Caco-2 (cell line): Measurements from ENCODE around the gene UFD1. TPM values are rescaled to one million over a fixed set of nuclear protein-coding genes. Genes with fewer than 3 reads are reported as not detected.

Source experiments
- BruUV-seq: library from RNA; stranded (reverse); fragments of 400-500 nt; replicated peaks from 2 replicates; lab custom pipeline; 2021; lab: Mats Ljungman, UMichigan
- CTCF ChIA-PET: fragments of 300-600 bp; sonication (Branson Sonifier 250); formaldehyde crosslinking; loops from one replicate; lab custom pipeline; 2022; ENCODE audit warnings: antibody characterized with exemption; lab: Charles Lee
- POLR2A ChIA-PET: fragments of 300-600 bp; sonication (Branson Sonifier 250); formaldehyde crosslinking; loops from one replicate; lab custom pipeline; 2022; ENCODE audit warnings: antibody characterized with exemption; lab: Charles Lee
- DNase-seq, 2 experiments: peaks; one replicate each; pipeline versions ENCODE4 v3.0.0 to v3.0.0-alpha.2; 2020 to 2022
- H3K27me3 ChIP-seq: replicated peaks from 2 replicates; pipeline ENCODE4 v1.6.0; 2011; ENCODE audit warnings: low read length; ENCODE audit not compliant: control insufficient read depth, insufficient read depth
- H3K36me3 ChIP-seq: 2 replicates; pipeline ENCODE4 v1.5.1; 2011; ENCODE audit warnings: low read length; ENCODE audit not compliant: control insufficient read depth, insufficient read depth
- H3K4me1 ChIP-seq: fragments of 250-450 bp; sonication (Bioruptor Pico); 2 replicates; pipeline ENCODE4 v1.5.1; 2020; ENCODE audit warnings: mild to moderate bottlenecking
- H3K4me3 ChIP-seq: 2 replicates; pipeline ENCODE4 v1.5.1; 2011; ENCODE audit warnings: low read depth, mild to moderate bottlenecking, control low read depth, low read length
- H3K9me3 ChIP-seq: fragments of 250-450 bp; sonication (Bioruptor Pico); 2 replicates; pipeline ENCODE4 v1.5.1; 2020; ENCODE audit warnings: mild to moderate bottlenecking, moderate library complexity
- H3K27ac Mint-ChIP-seq: one replicate; pipeline ENCODE4 v1.8.0; 2022; ENCODE audit warnings: mixed read lengths; ENCODE audit not compliant: unreplicated experiment
- H3K27me3 Mint-ChIP-seq: one replicate; pipeline ENCODE4 v1.8.0; 2022; ENCODE audit warnings: mixed read lengths; ENCODE audit not compliant: insufficient read depth, unreplicated experiment
- H3K36me3 Mint-ChIP-seq: one replicate; pipeline ENCODE4 v1.8.0; 2022; ENCODE audit warnings: mild to moderate bottlenecking, mixed read lengths; ENCODE audit not compliant: insufficient read depth, unreplicated experiment
- H3K4me1 Mint-ChIP-seq: one replicate; pipeline ENCODE4 v1.8.0; 2022; ENCODE audit warnings: low read depth, mixed read lengths; ENCODE audit not compliant: unreplicated experiment
- H3K4me3 Mint-ChIP-seq: one replicate; pipeline ENCODE4 v1.8.0; 2022; ENCODE audit warnings: mild to moderate bottlenecking, moderate library complexity, mixed read lengths; ENCODE audit not compliant: unreplicated experiment
- H3K9me3 Mint-ChIP-seq: one replicate; pipeline ENCODE4 v1.8.0; 2022; ENCODE audit warnings: mixed read lengths; ENCODE audit not compliant: unreplicated experiment
- intact Hi-C: fragments of 100-400 bp; cut with micrococcal nuclease; formaldehyde crosslinking; loops from one replicate; pipeline ENCODE4 v1.10.0; 2022; ENCODE audit not compliant: unreplicated experiment
- total RNA-seq: library from RNA; stranded (reverse); gene quantifications from 2 replicates; pipeline ENCODE4 v1.2.3, GENCODE V29; 2022
- TF ChIP-seq, protein P1 (sequence below), 2 experiments: fragments of 200-600 bp in 1 of 2; IDR thresholded peaks; 1 replicate in 1 of 2; 2 replicates in 1 of 2; pipeline versions ENCODE4 v1.5.1 to v1.8.0; 2011 to 2022; ENCODE audit warnings: antibody characterized with exemption in 1 of 2, control low read depth in 1 of 2, inconsistent platforms in 1 of 2, low read depth in 1 of 2, low read length in 1 of 2, mild to moderate bottlenecking in 1 of 2, moderate library complexity in 1 of 2; ENCODE audit not compliant: insufficient read depth in 1 of 2, severe bottlenecking in 1 of 2, unreplicated experiment in 1 of 2

The UFD1 gene
- total RNA-seq, 1 experiment from 2014 or later, result 102 TPM

- BruUV-seq, result no TSS peak
- H3K4me3 Mint-ChIP-seq, result no peak overlapping the region
- H3K4me1 Mint-ChIP-seq, result no peaks in the 10 kb centered on the region
- no peaks in the 10 kb centered on the region for H3K27me3 Mint-ChIP-seq
- Histone ChIP-seq H3K4me3 (no peak overlapping the region), H3K4me1 (no peaks in the 10 kb centered on the region), H3K36me3 (no peaks in the 10 kb centered on the region; the same call in none of the 2 replicates), H3K27me3 (no peaks in the 10 kb centered on the region), H3K9me3 (no peaks in the 10 kb centered on the region)
- intact Hi-C loops, result no loop called here
- peak overlapping the region; percentile 6 for H3K27ac Mint-ChIP-seq
- ChIA-PET CTCF (no interaction called here), POLR2A (no interaction called here)
- no peaks in the 10 kb centered on the region for H3K9me3 Mint-ChIP-seq
- TF ChIP-seq, protein P1, sequence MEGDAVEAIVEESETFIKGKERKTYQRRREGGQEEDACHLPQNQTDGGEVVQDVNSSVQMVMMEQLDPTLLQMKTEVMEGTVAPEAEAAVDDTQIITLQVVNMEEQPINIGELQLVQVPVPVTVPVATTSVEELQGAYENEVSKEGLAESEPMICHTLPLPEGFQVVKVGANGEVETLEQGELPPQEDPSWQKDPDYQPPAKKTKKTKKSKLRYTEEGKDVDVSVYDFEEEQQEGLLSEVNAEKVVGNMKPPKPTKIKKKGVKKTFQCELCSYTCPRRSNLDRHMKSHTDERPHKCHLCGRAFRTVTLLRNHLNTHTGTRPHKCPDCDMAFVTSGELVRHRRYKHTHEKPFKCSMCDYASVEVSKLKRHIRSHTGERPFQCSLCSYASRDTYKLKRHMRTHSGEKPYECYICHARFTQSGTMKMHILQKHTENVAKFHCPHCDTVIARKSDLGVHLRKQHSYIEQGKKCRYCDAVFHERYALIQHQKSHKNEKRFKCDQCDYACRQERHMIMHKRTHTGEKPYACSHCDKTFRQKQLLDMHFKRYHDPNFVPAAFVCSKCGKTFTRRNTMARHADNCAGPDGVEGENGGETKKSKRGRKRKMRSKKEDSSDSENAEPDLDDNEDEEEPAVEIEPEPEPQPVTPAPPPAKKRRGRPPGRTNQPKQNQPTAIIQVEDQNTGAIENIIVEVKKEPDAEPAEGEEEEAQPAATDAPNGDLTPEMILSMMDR (IDR thresholded peaks at IDR 0.05; ENCODE audit: insufficient read depth in 1 of 2, low read depth in 1 of 2, low read length in 1 of 2, severe bottlenecking in 1 of 2, unreplicated experiment in 1 of 2), result no peak
- no peak for DNase-seq
- H3K36me3 Mint-ChIP-seq, result peaks cover 18% of the 10 kb centered on the region
Observed at GRCh38 chr22:19412923-19413322, 66.1 kb downstream of the UFD1 start.

DNA sequence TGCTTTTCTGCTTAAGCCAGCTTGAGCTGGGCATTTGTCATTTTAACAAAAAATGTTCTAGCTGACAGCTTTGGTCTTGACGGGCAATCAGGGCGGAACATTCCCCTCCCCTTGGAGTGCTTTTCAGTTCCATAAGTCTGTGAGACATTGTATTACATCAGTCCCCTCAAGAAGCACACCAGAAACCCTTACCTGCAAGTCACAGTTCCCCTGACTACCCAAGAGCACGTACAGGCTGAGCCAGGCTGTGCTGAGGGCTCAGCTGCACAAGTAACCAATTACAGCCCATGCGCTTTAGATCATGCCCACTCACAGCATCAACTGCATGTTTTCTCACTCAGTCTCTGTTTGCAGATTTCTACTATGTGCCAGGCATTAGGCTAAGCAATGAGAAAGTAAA, 66.5 kb downstream of the UFD1 start:
- Histone ChIP-seq H3K4me3 (no peak overlapping the region), H3K4me1 (no peaks in the 10 kb centered on the region), H3K27me3 (no peaks in the 10 kb centered on the region), H3K9me3 (no peaks in the 10 kb centered on the region), H3K36me3 (no peaks in the 10 kb centered on the region; the same call in none of the 2 replicates)
- intact Hi-C loops, result no loop called here
- H3K27me3 Mint-ChIP-seq, result no peaks in the 10 kb centered on the region
- BruUV-seq, result no TSS peak
- ChIA-PET CTCF (no interaction called here), POLR2A (interaction anchor here (0.6 kb wide), 1 partner anchor 144 kb away, joined by 4 read pairs; no protein-coding TSS in a partner anchor)
- H3K27ac Mint-ChIP-seq, result peak overlapping the region; percentile 6
- no peak overlapping the region for H3K4me3 Mint-ChIP-seq
- H3K9me3 Mint-ChIP-seq, result no peaks in the 10 kb centered on the region
- H3K36me3 Mint-ChIP-seq, result peaks cover 23% of the 10 kb centered on the region
- TF ChIP-seq, protein P1 (IDR thresholded peaks at IDR 0.05; ENCODE audit: insufficient read depth in 1 of 2, low read depth in 1 of 2, low read length in 1 of 2, severe bottlenecking in 1 of 2, unreplicated experiment in 1 of 2), result no peak
- H3K4me1 Mint-ChIP-seq, result no peaks in the 10 kb centered on the region
- DNase-seq, result no peak

DNA sequence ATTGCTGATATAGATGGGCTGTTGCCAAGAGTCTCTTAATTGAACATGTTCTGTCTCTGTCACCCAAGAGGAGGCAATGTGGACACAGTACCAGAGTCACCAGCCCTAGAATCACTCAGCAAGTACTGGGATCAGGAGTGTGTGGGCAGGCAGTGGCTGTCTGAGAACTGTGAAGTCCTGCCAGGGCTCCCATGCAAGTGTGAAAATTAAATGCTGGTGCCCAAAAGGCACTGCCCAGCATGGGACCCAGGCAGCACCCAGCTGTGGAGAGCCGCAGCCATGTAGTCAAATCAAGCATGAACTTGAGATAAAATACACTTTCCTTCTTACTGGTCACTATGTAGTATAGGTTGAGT, 67.3 kb downstream of the UFD1 start:
- Histone ChIP-seq H3K4me1 (no peaks in the 10 kb centered on the region), H3K4me3 (no peak overlapping the region), H3K27me3 (no peaks in the 10 kb centered on the region), H3K9me3 (no peaks in the 10 kb centered on the region), H3K36me3 (no peaks in the 10 kb centered on the region; the same call in none of the 2 replicates)
- POLR2A ChIA-PET, result interaction anchor here (0.6 kb wide), 1 partner anchor 73 kb away, joined by 3 read pairs; no protein-coding TSS in a partner anchor
- no TSS peak for BruUV-seq
- peaks cover 31% of the 10 kb centered on the region for H3K36me3 Mint-ChIP-seq
- DNase-seq, result no peak
- CTCF ChIA-PET, result interaction anchor here (0.5 kb wide), 1 partner anchor 21 kb away, joined by 3 read pairs; no protein-coding TSS in a partner anchor
- H3K9me3 Mint-ChIP-seq, result no peaks in the 10 kb centered on the region
- H3K27ac Mint-ChIP-seq, result no peak overlapping the region
- no peaks in the 10 kb centered on the region for H3K4me1 Mint-ChIP-seq
- TF ChIP-seq, protein P1 (IDR thresholded peaks at IDR 0.05; ENCODE audit: insufficient read depth in 1 of 2, low read depth in 1 of 2, low read length in 1 of 2, severe bottlenecking in 1 of 2, unreplicated experiment in 1 of 2), result no peak
- intact Hi-C loops, result no loop called here
- H3K4me3 Mint-ChIP-seq, result no peak overlapping the region
- H3K27me3 Mint-ChIP-seq, result no peaks in the 10 kb centered on the region
